ENCODE measurements around the gene PACRG.

- TF ChIP-seq, protein P1, sequence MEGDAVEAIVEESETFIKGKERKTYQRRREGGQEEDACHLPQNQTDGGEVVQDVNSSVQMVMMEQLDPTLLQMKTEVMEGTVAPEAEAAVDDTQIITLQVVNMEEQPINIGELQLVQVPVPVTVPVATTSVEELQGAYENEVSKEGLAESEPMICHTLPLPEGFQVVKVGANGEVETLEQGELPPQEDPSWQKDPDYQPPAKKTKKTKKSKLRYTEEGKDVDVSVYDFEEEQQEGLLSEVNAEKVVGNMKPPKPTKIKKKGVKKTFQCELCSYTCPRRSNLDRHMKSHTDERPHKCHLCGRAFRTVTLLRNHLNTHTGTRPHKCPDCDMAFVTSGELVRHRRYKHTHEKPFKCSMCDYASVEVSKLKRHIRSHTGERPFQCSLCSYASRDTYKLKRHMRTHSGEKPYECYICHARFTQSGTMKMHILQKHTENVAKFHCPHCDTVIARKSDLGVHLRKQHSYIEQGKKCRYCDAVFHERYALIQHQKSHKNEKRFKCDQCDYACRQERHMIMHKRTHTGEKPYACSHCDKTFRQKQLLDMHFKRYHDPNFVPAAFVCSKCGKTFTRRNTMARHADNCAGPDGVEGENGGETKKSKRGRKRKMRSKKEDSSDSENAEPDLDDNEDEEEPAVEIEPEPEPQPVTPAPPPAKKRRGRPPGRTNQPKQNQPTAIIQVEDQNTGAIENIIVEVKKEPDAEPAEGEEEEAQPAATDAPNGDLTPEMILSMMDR (conservative IDR thresholded peaks at IDR 0.05; ENCODE audit: low read length): no peak
- TF ChIP-seq EZH2phosphoT487 (IDR thresholded peaks at IDR 0.05; ENCODE audit: borderline replicate concordance, low read depth, low read length): no peak
Measured at GRCh38 chr6:163337958-163338357, 610.2 kb downstream of the PACRG start.

Data from OCI-LY7 (cell line).